Measurements from ENCODE around the gene L3MBTL4. TPM values are rescaled to one million over a fixed set of nuclear protein-coding genes. Genes with fewer than 3 reads are reported as not detected.
"Not testable (repeated sequence)": the region's sequence is repeated elsewhere in the genome, so short reads cannot be mapped to it uniquely, and the experiment has no call there.

L3MBTL4 gene
- total RNA-seq, 1 experiment from 2014 or later: not detected

GRCh38 chr18:6202861-6203260 is 211.8 kb downstream of the L3MBTL4 start:
- H3K27me3 ChIP-seq: no peaks in the 10 kb centered on the region
- H3K27ac ChIP-seq: no peak overlapping the region

GRCh38 chr18:6200204-6200774 is 214.4 kb downstream of the L3MBTL4 start:
- H3K4me3 ChIP-seq: no peak overlapping the region
- H3K4me1 ChIP-seq: no peaks in the 10 kb centered on the region
- no peak for DNase-seq
- H3K36me3 ChIP-seq: no peaks in the 10 kb centered on the region
- no peak overlapping the region for H3K27ac ChIP-seq
- H3K27me3 ChIP-seq: no peaks in the 10 kb centered on the region
- no peaks in the 10 kb centered on the region for H3K9me3 ChIP-seq (replicated peaks)

More at GRCh38 chr18:6202861-6203260, 211.8 kb downstream of the L3MBTL4 start:
- H3K4me3 ChIP-seq: no peak overlapping the region
- no peaks in the 10 kb centered on the region for H3K4me1 ChIP-seq
- H3K9me3 ChIP-seq (replicated peaks): no peaks in the 10 kb centered on the region
- H3K36me3 ChIP-seq: no peaks in the 10 kb centered on the region
- no peak for DNase-seq

GRCh38 chr18:6199777-6200176 is 214.9 kb downstream of the L3MBTL4 start:
- no peaks in the 10 kb centered on the region for H3K4me1 ChIP-seq
- no peak overlapping the region for H3K27ac ChIP-seq
- no peaks in the 10 kb centered on the region for H3K36me3 ChIP-seq
- no peaks in the 10 kb centered on the region for H3K9me3 ChIP-seq (replicated peaks)
- no peaks in the 10 kb centered on the region for H3K27me3 ChIP-seq
- DNase-seq: no peak
- no peak overlapping the region for H3K4me3 ChIP-seq

- H3K36me3 ChIP-seq: no peaks in the 10 kb centered on the region
- no peak for DNase-seq
- H3K9me3 ChIP-seq (replicated peaks): no peaks in the 10 kb centered on the region
- H3K4me1 ChIP-seq: no peaks in the 10 kb centered on the region
- H3K27ac ChIP-seq: no peak overlapping the region
- no peak overlapping the region for H3K4me3 ChIP-seq
- no peaks in the 10 kb centered on the region for H3K27me3 ChIP-seq
Measured at GRCh38 chr18:6198585-6198984, 216.1 kb downstream of the L3MBTL4 start.

GRCh38 chr18:6194640-6195039 is 220.1 kb downstream of the L3MBTL4 start:
- DNase-seq: no peak
- Histone ChIP-seq H3K27ac (no peak overlapping the region), H3K4me1 (no peaks in the 10 kb centered on the region), H3K9me3 (replicated peaks) (no peaks in the 10 kb centered on the region), H3K4me3 (no peak overlapping the region), H3K27me3 (no peaks in the 10 kb centered on the region), H3K36me3 (no peaks in the 10 kb centered on the region)

- not testable (repeated sequence) for H3K9me3 ChIP-seq (replicated peaks); DNase-seq; H3K36me3 ChIP-seq
Measured at GRCh38 chr18:6185782-6186181, 228.9 kb downstream of the L3MBTL4 start.

GRCh38 chr18:6174983-6175745 is 239.5 kb downstream of the L3MBTL4 start:
- no peaks in the 10 kb centered on the region for H3K4me1 ChIP-seq
- H3K27ac ChIP-seq: no peak overlapping the region

More at GRCh38 chr18:6185782-6186181, 228.9 kb downstream of the L3MBTL4 start:
- H3K4me1 ChIP-seq, H3K27me3 ChIP-seq, H3K27ac ChIP-seq, H3K4me3 ChIP-seq: not testable (repeated sequence)

GRCh38 chr18:6170604-6171003 is 244.1 kb downstream of the L3MBTL4 start:
- Histone ChIP-seq H3K4me3 (no peak overlapping the region), H3K27me3 (no peaks in the 10 kb centered on the region), H3K4me1 (no peaks in the 10 kb centered on the region), H3K9me3 (replicated peaks) (no peaks in the 10 kb centered on the region), H3K36me3 (no peaks in the 10 kb centered on the region), H3K27ac (no peak overlapping the region)
- no peak for DNase-seq

More at GRCh38 chr18:6174983-6175745, 239.5 kb downstream of the L3MBTL4 start:
- Histone ChIP-seq H3K36me3 (no peaks in the 10 kb centered on the region), H3K27me3 (no peaks in the 10 kb centered on the region), H3K9me3 (replicated peaks) (no peaks in the 10 kb centered on the region), H3K4me3 (no peak overlapping the region)
- DNase-seq: no peak

GRCh38 chr18:6161549-6161948 is 253.2 kb downstream of the L3MBTL4 start:
- H3K9me3 ChIP-seq (replicated peaks): no peaks in the 10 kb centered on the region
- H3K4me3 ChIP-seq: no peak overlapping the region
- H3K27ac ChIP-seq: no peak overlapping the region
- no peaks in the 10 kb centered on the region for H3K4me1 ChIP-seq
- H3K27me3 ChIP-seq: no peaks in the 10 kb centered on the region
- no peaks in the 10 kb centered on the region for H3K36me3 ChIP-seq
- no peak for DNase-seq

GRCh38 chr18:6159426-6159825 is 255.3 kb downstream of the L3MBTL4 start:
- Histone ChIP-seq H3K4me3 (no peak overlapping the region), H3K27me3 (no peaks in the 10 kb centered on the region), H3K9me3 (replicated peaks) (no peaks in the 10 kb centered on the region), H3K27ac (no peak overlapping the region), H3K4me1 (no peaks in the 10 kb centered on the region), H3K36me3 (no peaks in the 10 kb centered on the region)
- DNase-seq: no peak

GRCh38 chr18:6158958-6159357 is 255.8 kb downstream of the L3MBTL4 start:
- DNase-seq: no peak
- Histone ChIP-seq H3K36me3 (no peaks in the 10 kb centered on the region), H3K4me3 (no peak overlapping the region), H3K4me1 (no peaks in the 10 kb centered on the region), H3K9me3 (replicated peaks) (no peaks in the 10 kb centered on the region), H3K27me3 (no peaks in the 10 kb centered on the region), H3K27ac (no peak overlapping the region)

GRCh38 chr18:6156446-6156845 is 258.3 kb downstream of the L3MBTL4 start:
- no peak overlapping the region for H3K27ac ChIP-seq
- H3K4me3 ChIP-seq: no peak overlapping the region
- H3K27me3 ChIP-seq: no peaks in the 10 kb centered on the region
- no peak for DNase-seq
- no peaks in the 10 kb centered on the region for H3K4me1 ChIP-seq
- H3K9me3 ChIP-seq (replicated peaks): no peaks in the 10 kb centered on the region
- no peaks in the 10 kb centered on the region for H3K36me3 ChIP-seq

GRCh38 chr18:6155707-6156106 is 259.0 kb downstream of the L3MBTL4 start:
- no peak overlapping the region for H3K4me3 ChIP-seq
- DNase-seq: no peak

GRCh38 chr18:6150430-6150829 is 264.3 kb downstream of the L3MBTL4 start:
- DNase-seq: no peak
- H3K4me1 ChIP-seq: no peaks in the 10 kb centered on the region
- no peak overlapping the region for H3K4me3 ChIP-seq
- no peaks in the 10 kb centered on the region for H3K27me3 ChIP-seq
- H3K9me3 ChIP-seq (replicated peaks): no peaks in the 10 kb centered on the region
- no peaks in the 10 kb centered on the region for H3K36me3 ChIP-seq
- no peak overlapping the region for H3K27ac ChIP-seq

More at GRCh38 chr18:6155707-6156106, 259.0 kb downstream of the L3MBTL4 start:
- H3K4me1 ChIP-seq: no peaks in the 10 kb centered on the region
- no peaks in the 10 kb centered on the region for H3K27me3 ChIP-seq
- H3K9me3 ChIP-seq (replicated peaks): no peaks in the 10 kb centered on the region
- no peak overlapping the region for H3K27ac ChIP-seq
- H3K36me3 ChIP-seq: no peaks in the 10 kb centered on the region

- no peaks in the 10 kb centered on the region for H3K4me1 ChIP-seq
- no peak overlapping the region for H3K4me3 ChIP-seq
- H3K27me3 ChIP-seq: no peaks in the 10 kb centered on the region
- no peak overlapping the region for H3K27ac ChIP-seq
- no peaks in the 10 kb centered on the region for H3K36me3 ChIP-seq
- no peak for DNase-seq
- H3K9me3 ChIP-seq (replicated peaks): no peaks in the 10 kb centered on the region
Measured at GRCh38 chr18:6146307-6146661, 268.4 kb downstream of the L3MBTL4 start.
